ENCODE measurements around the gene RGS3. TPM values are rescaled to one million over a fixed set of nuclear protein-coding genes. Genes with fewer than 3 reads are reported as not detected.

RGS3 gene
- total RNA-seq, 3 donors from 2014 or later = 65.9 to 83.8 (median 70.7) TPM

DNA sequence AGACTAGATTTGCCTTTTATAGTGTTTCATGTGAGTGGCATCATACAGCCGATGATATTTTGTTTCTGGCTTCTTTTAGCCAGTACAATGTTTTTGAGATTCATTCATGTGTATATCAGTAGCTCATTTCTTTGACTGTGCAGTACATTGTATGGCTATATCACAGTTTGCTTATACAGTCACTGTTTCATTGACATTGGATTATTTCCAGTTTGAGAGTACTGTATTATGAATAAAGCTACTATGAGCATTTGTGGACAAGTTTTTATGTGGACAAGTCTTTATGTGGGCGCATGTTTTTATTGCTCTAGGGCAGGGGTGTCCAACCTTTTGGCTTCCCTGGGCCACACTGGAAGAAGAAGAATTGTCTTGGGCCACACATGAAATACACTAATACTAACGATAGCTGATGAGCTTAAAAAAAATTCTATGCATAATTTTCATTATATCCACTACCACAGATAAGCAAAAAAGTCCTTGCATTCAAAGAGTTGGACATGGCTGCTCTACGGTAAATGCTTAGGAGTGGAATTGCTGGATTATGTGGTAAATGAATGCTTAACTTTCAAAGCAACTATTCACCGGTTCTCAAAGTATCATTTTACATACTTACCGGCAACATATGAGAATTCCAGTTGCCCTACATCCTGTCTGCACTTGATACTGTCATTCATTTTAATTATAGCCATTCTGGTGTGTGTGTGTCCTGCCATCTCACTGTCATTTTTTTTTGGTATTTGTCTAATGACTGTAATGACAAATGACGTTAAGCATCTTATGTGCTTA, 177.8 kb downstream of the RGS3 start:
- no peaks in the 10 kb centered on the region for H3K9me3 ChIP-seq
- no peaks in the 10 kb centered on the region for H3K36me3 ChIP-seq (ENCODE audit: low read depth)
- intact Hi-C loops (cut with DNase I, micrococcal nuclease) = no loop called here
- TF ChIP-seq, protein P1, sequence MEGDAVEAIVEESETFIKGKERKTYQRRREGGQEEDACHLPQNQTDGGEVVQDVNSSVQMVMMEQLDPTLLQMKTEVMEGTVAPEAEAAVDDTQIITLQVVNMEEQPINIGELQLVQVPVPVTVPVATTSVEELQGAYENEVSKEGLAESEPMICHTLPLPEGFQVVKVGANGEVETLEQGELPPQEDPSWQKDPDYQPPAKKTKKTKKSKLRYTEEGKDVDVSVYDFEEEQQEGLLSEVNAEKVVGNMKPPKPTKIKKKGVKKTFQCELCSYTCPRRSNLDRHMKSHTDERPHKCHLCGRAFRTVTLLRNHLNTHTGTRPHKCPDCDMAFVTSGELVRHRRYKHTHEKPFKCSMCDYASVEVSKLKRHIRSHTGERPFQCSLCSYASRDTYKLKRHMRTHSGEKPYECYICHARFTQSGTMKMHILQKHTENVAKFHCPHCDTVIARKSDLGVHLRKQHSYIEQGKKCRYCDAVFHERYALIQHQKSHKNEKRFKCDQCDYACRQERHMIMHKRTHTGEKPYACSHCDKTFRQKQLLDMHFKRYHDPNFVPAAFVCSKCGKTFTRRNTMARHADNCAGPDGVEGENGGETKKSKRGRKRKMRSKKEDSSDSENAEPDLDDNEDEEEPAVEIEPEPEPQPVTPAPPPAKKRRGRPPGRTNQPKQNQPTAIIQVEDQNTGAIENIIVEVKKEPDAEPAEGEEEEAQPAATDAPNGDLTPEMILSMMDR (IDR thresholded peaks at IDR 0.05) = no peak
- H3K4me1 ChIP-seq (ENCODE audit: low read depth) = no peaks in the 10 kb centered on the region
- DNase-seq (no peak), ATAC-seq (no peak)
- H3K4me3 ChIP-seq = no peak overlapping the region

DNA sequence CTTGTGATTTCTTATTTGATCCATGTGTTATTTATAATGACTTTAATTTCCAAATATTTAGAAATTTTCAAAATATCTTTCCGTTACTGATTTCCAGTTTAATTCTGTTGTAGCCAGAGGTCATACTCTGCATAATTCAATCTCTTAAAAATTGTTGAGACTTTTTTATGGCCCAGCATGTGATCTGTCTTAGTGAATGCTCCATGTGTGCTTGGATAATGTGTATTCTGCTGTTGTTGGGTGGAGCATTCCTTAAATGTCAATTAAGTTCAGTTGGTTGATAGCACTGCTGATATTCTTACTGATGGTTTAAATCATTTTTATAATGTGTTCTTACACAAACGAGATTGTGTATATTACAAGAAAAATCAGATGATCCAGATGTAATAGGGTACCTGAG, 180.8 kb downstream of the RGS3 start:
- DNase-seq = no peak

DNA sequence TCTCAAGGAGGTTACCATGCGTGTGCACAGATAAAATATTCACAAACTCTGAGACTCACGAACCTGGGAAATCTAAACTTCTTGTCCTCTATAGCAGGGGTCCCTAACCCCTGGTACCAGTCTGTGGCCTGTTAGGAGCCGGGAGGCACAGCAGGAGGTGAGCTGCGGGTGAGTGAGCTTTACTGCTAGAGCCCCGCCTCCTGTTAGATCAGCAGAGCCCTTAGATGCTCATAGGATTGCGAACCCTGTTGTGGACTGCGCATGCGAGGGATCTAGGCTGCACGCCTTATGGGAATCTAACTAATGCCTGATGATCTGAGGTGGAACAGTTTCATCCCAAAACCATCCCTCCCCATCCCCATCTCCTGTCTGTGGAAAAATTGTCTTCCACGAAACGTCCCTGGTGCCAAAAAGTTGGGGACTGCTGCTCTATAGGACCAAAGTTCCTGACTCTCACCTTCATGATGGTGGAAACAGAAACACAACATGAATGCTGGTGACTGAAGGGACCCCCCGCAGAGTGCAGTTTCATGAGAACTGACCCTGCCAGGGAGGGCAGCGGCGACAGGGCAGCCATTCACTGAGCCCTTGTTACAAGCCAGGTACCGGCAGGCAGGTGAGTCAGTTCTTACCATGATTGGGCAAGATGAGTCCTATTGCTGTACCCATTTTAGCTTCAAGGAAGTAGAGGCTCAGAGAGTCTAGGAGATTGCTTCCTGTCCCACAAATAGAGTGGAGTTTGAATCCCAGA, 181.9 kb downstream of the RGS3 start:
- ATAC-seq = no peak

More for the DNA sequence above, 180.8 kb downstream of the RGS3 start:
- Histone ChIP-seq H3K9me3 (no peaks in the 10 kb centered on the region), H3K4me3 (no peak overlapping the region), H3K4me1 (ENCODE audit: low read depth) (no peaks in the 10 kb centered on the region), H3K36me3 (ENCODE audit: low read depth) (no peaks in the 10 kb centered on the region)
- no peak for ATAC-seq
- intact Hi-C loops (cut with DNase I, micrococcal nuclease) = no loop called here
- TF ChIP-seq, protein P1 (IDR thresholded peaks at IDR 0.05) = no peak

DNA sequence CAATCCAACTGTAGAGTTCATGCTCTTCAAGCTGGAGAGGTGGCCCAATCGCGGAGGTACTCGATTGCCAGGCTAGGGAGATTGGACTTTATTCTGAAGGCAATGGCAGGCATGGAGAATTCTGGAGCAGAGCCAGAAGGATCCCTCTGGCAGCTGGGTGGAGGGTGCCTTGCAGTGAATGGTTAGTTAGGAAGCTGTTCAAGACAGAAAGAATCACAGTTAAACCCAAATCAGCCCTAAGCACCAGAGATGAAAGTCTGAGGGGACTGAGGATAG, 182.4 kb downstream of the RGS3 start:
- no peaks in the 10 kb centered on the region for H3K36me3 ChIP-seq (ENCODE audit: low read depth)
- H3K4me3 ChIP-seq = no peak overlapping the region
- no peaks in the 10 kb centered on the region for H3K9me3 ChIP-seq
- TF ChIP-seq, protein P1 (IDR thresholded peaks at IDR 0.05) = no peak
- ATAC-seq (no peak), DNase-seq (no peak)
- intact Hi-C loops (cut with DNase I, micrococcal nuclease) = no loop called here
- H3K4me1 ChIP-seq (ENCODE audit: low read depth) = no peaks in the 10 kb centered on the region

More for the DNA sequence above, 181.9 kb downstream of the RGS3 start:
- no peaks in the 10 kb centered on the region for H3K4me1 ChIP-seq (ENCODE audit: low read depth)
- TF ChIP-seq, protein P1 (IDR thresholded peaks at IDR 0.05) = no peak
- H3K4me3 ChIP-seq = no peak overlapping the region
- H3K9me3 ChIP-seq = no peaks in the 10 kb centered on the region
- H3K36me3 ChIP-seq (ENCODE audit: low read depth) = no peaks in the 10 kb centered on the region
- no peak for DNase-seq
- intact Hi-C loops (cut with DNase I, micrococcal nuclease) = no loop called here

DNA sequence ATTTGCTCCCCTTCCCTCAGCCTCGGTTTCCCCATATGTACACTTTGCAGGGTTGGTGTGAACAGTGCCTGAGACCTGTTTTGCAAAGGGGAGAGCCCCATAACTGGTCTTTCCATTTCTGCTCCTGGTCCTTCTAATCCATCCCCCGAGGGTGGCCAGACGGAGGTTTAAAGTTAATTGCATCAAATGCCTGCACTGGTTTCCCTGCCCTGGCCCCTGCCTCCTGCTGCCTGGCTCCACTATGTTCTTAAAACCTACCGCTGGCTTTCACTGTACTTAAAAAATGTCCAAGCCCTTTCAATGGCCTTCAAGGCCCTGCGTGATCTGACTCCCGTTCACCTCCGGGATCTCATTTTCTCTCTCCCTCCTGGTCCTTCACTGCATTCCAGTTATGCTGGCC, 183.0 kb downstream of the RGS3 start:
- Histone ChIP-seq H3K4me1 (ENCODE audit: low read depth) (no peaks in the 10 kb centered on the region), H3K36me3 (ENCODE audit: low read depth) (no peaks in the 10 kb centered on the region), H3K4me3 (no peak overlapping the region), H3K9me3 (no peaks in the 10 kb centered on the region)
- TF ChIP-seq, protein P1 (IDR thresholded peaks at IDR 0.05) = no peak
- intact Hi-C loops (cut with DNase I, micrococcal nuclease) = no loop called here
- ATAC-seq (no peak), DNase-seq (no peak)

Other genes with a start within 250 kb of the RGS3 start
- 10 to 100 TPM; 26.6 to 30.9 (median 26.8) TPM for gene FKBP15, start 242.4 kb upstream of the RGS3 start, total RNA-seq
- gene SLC31A1, start 242.2 kb upstream of the RGS3 start, total RNA-seq = 10 to 100 TPM; 26.5 to 63.7 (median 34.7) TPM
- gene CDC26, start 188.2 kb upstream of the RGS3 start, total RNA-seq = 10 to 100 TPM; 19.3 to 45.8 (median 25.9) TPM
- 10 to 100 TPM; 13.2 to 18.4 (median 15.8) TPM for gene PRPF4, start 188.1 kb upstream of the RGS3 start, total RNA-seq
- 1 to 10 TPM in 2 of 3 donors, under 1 TPM in 1; 0.35 to 1.4 (median 1.1) TPM for gene RNF183, start 160.4 kb upstream of the RGS3 start, total RNA-seq
- gene WDR31, start 123.5 kb upstream of the RGS3 start, total RNA-seq = 1 to 10 TPM; 2.6 to 4.6 (median 3.3) TPM
- 10 to 100 TPM in 2 of 3 donors, 1 to 10 TPM in 1; 7.4 to 45.0 (median 26.7) TPM for gene BSPRY, start 114.2 kb upstream of the RGS3 start, total RNA-seq
- gene HDHD3, start 86.7 kb upstream of the RGS3 start, total RNA-seq = 100 to 1,000 TPM in 2 of 3 donors, 10 to 100 TPM in 1; 75.7 to 148 (median 115) TPM
- gene ALAD, start 62.4 kb upstream of the RGS3 start, total RNA-seq = 10 to 100 TPM; 51.2 to 82.4 (median 56.3) TPM
- 10 to 100 TPM; 22.2 to 31.0 (median 28.6) TPM for gene POLE3, start 53.1 kb upstream of the RGS3 start, total RNA-seq
- gene C9orf43, start 53.0 kb upstream of the RGS3 start, total RNA-seq = under 1 TPM in 2 of 3 donors, not detected in 1; 0.20 to 0.55 TPM